ENCODE results near the gene ARHGEF4. TPM values are rescaled to one million over a fixed set of nuclear protein-coding genes. Genes with fewer than 3 reads are reported as not detected.
"Not testable (repeated sequence)": the region's sequence is repeated elsewhere in the genome, so short reads cannot be mapped to it uniquely, and the experiment has no call there.

ARHGEF4 gene
- total and polyA plus RNA-seq, 7 experiments from 2014 or later: 2.0 to 4.4 (median 3.0) TPM; not detected in 1

DNA sequence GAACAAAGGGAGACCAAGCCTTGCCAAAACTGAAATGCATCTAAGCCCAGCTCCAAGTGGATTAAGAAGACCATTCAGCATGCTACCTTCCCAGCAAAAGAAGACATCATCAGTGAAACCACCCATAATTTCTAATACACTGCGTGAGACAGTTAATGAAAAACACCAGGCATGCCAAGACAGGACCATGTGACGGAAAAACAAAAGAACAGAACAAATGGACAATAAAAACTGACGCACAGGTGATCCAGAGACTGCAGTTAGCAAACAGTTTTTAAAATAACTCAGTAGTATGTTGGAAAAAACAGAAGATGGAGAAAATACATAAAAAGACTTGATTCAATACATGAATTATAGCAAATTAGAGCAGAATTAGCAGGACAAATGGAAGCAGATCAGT lies 241.3 kb downstream of the ARHGEF4 start:
- H3K36me3 ChIP-seq (ENCODE audit: control insufficient read depth in 2 of 3, insufficient read depth in 3 of 3, low read length in 3 of 3): peaks cover 20 to 87% (median 22%) of the 10 kb centered on the region in 3 experiments
- ATAC-seq: no peak
- H3K27ac Mint-ChIP-seq: peak overlapping the region in 4 of 9 donors; percentile 5 to 43 (median 26)
- ChIA-PET CTCF (no interaction called here), POLR2A (no interaction called here)
- no peaks in the 10 kb centered on the region for H3K9me3 ChIP-seq (ENCODE audit: control insufficient read depth in 2 of 3, low read length in 3 of 3)
- peaks cover 0 to 1% (median 0%) of the 10 kb centered on the region in 11 donors for H3K9me3 Mint-ChIP-seq
- intact Hi-C loops (cut with micrococcal nuclease): no loop called here
- DNase-seq: no peak
- H3K36me3 Mint-ChIP-seq: peaks cover 19 to 64% (median 23%) of the 10 kb centered on the region in 5 donors
- H3K27me3 ChIP-seq (ENCODE audit: control insufficient read depth in 2 of 2, insufficient read depth in 2 of 2, low read length in 2 of 2): no peaks in the 10 kb centered on the region
- H3K4me3 ChIP-seq (ENCODE audit: low read length): no peak overlapping the region
- H3K4me1 ChIP-seq (ENCODE audit: control insufficient read depth in 2 of 2, insufficient read depth in 2 of 2, low read length in 2 of 2): peaks cover 0 to 5% of the 10 kb centered on the region in 2 donors
- H3K4me3 Mint-ChIP-seq: peak overlapping the region in 3 of 10 donors; percentile 1 to 10 (median 4)
- no peaks in the 10 kb centered on the region for H3K27me3 Mint-ChIP-seq
- no peak overlapping the region for H3K27ac ChIP-seq (ENCODE audit: low read depth, low read length)
- peaks cover 28 to 78% (median 65%) of the 10 kb centered on the region in 7 donors for H3K4me1 Mint-ChIP-seq

- H3K27ac ChIP-seq (ENCODE audit: low read depth, low read length); H3K4me3 ChIP-seq (ENCODE audit: low read length); H3K9me3 ChIP-seq (ENCODE audit: control insufficient read depth in 2 of 3, low read length in 3 of 3); H3K4me3 Mint-ChIP-seq; ATAC-seq; H3K27me3 Mint-ChIP-seq; H3K27me3 ChIP-seq (ENCODE audit: control insufficient read depth in 2 of 2, insufficient read depth in 2 of 2, low read length in 2 of 2); POLR2A ChIA-PET; H3K4me1 ChIP-seq (ENCODE audit: control insufficient read depth in 2 of 2, insufficient read depth in 2 of 2, low read length in 2 of 2); DNase-seq; H3K9me3 Mint-ChIP-seq; intact Hi-C loops (cut with micrococcal nuclease): not testable (repeated sequence)
- Mint-ChIP-seq H3K27ac (peak overlapping the region in 1 of 9 donors; percentile 19), H3K36me3 (peaks cover 19 to 59% (median 26%) of the 10 kb centered on the region in 5 donors), H3K4me1 (peaks cover 26 to 73% (median 60%) of the 10 kb centered on the region in 7 donors)
- CTCF ChIA-PET: interaction anchor here (0.7 kb wide), 1 partner anchor 15 kb away, joined by 3 read pairs; no protein-coding TSS in a partner anchor
- peaks cover 14 to 77% (median 22%) of the 10 kb centered on the region in 3 experiments for H3K36me3 ChIP-seq (ENCODE audit: control insufficient read depth in 2 of 3, insufficient read depth in 3 of 3, low read length in 3 of 3)
Measured at GRCh38 chr2:131079931-131080330, 243.2 kb downstream of the ARHGEF4 start.

DNA sequence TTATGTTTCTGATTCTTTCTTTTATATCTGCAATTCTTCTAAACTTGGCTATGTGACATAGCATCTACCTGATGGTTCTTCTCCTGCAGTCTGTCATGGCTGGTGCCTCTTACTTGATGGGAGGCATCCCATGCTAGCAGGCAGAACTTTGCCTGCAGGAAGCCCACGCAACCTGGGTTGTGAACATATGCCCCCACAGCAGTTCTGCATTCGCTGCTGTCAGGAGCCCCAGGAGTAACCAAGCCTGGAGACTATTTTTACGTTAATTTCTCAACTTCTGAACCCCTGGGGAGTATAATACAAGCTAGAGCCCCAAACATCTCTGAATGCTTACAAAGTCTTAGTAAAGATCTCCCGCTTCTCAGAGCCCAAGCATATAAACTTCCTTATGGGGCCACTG lies 244.5 kb downstream of the ARHGEF4 start:
- H3K36me3 ChIP-seq (ENCODE audit: control insufficient read depth in 2 of 3, insufficient read depth in 3 of 3, low read length in 3 of 3): peaks cover 13 to 75% (median 22%) of the 10 kb centered on the region in 3 experiments
- no peaks in the 10 kb centered on the region for H3K27me3 ChIP-seq (ENCODE audit: control insufficient read depth in 2 of 2, insufficient read depth in 2 of 2, low read length in 2 of 2)
- no peak for DNase-seq
- no peak for ATAC-seq
- CTCF ChIA-PET: no interaction called here
- Mint-ChIP-seq H3K4me1 (peaks cover 29 to 75% (median 62%) of the 10 kb centered on the region in 7 donors), H3K9me3 (peaks cover 0 to 1% (median 0%) of the 10 kb centered on the region in 11 donors), H3K27me3 (no peaks in the 10 kb centered on the region), H3K27ac (peak overlapping the region in 2 of 9 donors; percentile 9 to 59), H3K36me3 (peaks cover 19 to 57% (median 33%) of the 10 kb centered on the region in 5 donors), H3K4me3 (no peak overlapping the region)
- POLR2A ChIA-PET: interaction anchor here (0.9 to 1.9 kb wide), 2 partner anchors 11 to 28 kb away, joined by 3 to 7 read pairs; no protein-coding TSS in a partner anchor
- no peaks in the 10 kb centered on the region for H3K9me3 ChIP-seq (ENCODE audit: control insufficient read depth in 2 of 3, low read length in 3 of 3)
- H3K27ac ChIP-seq (ENCODE audit: low read depth, low read length): no peak overlapping the region
- no peak overlapping the region for H3K4me3 ChIP-seq (ENCODE audit: low read length)
- H3K4me1 ChIP-seq (ENCODE audit: control insufficient read depth in 2 of 2, insufficient read depth in 2 of 2, low read length in 2 of 2): peaks cover 0 to 7% of the 10 kb centered on the region in 2 donors
- intact Hi-C loops (cut with micrococcal nuclease): no loop called here

DNA sequence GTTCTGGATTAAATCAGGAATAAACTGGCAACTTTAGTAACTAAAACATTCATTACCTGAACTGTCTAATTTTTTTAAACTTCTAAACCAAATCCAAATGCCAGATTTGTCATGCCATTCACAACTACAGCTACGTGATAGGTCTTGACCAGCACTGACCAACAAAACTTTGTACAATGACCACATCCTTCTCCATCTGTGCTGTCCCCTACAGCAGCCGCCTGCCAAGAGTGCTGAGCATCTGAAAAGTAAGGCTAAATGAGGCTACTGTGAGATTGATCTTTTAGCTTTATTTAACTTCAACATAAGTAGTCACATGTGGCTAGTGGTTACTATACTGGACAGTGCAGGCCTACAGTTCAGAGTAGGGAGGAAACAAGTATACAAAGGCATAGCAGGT lies 248.9 kb downstream of the ARHGEF4 start:
- DNase-seq (no peak), ATAC-seq (no peak)
- Histone ChIP-seq H3K36me3 (ENCODE audit: control insufficient read depth in 2 of 3, insufficient read depth in 3 of 3, low read length in 3 of 3) (peaks cover 0 to 50% (median 15%) of the 10 kb centered on the region in 3 experiments), H3K4me3 (ENCODE audit: low read length) (no peak overlapping the region), H3K27me3 (ENCODE audit: control insufficient read depth in 2 of 2, insufficient read depth in 2 of 2, low read length in 2 of 2) (no peaks in the 10 kb centered on the region), H3K27ac (ENCODE audit: low read depth, low read length) (peak overlapping the region; percentile 3), H3K4me1 (ENCODE audit: control insufficient read depth in 2 of 2, insufficient read depth in 2 of 2, low read length in 2 of 2) (peaks cover 0 to 7% of the 10 kb centered on the region in 2 donors), H3K9me3 (ENCODE audit: control insufficient read depth in 2 of 3, low read length in 3 of 3) (no peaks in the 10 kb centered on the region)
- CTCF ChIA-PET: no interaction called here
- Mint-ChIP-seq H3K4me3 (peak overlapping the region in 2 of 10 donors; percentile 11 to 30), H3K9me3 (no peaks in the 10 kb centered on the region), H3K27me3 (no peaks in the 10 kb centered on the region), H3K36me3 (peaks cover 7 to 41% (median 29%) of the 10 kb centered on the region in 5 donors), H3K4me1 (peaks cover 20 to 75% (median 54%) of the 10 kb centered on the region in 7 donors), H3K27ac (peak overlapping the region in 1 of 9 donors; percentile 52)
- POLR2A ChIA-PET: interaction anchor here (0.8 kb wide), 1 partner anchor 44 kb away, joined by 3 read pairs; no protein-coding TSS in a partner anchor
- intact Hi-C loops (cut with micrococcal nuclease): no loop called here

GRCh38 chr2:131092458-131093005 lies 255.8 kb downstream of the ARHGEF4 start:
- Mint-ChIP-seq H3K27me3 (no peaks in the 10 kb centered on the region), H3K27ac (peak overlapping the region; percentile 74 to 89 (median 85)), H3K9me3 (no peaks in the 10 kb centered on the region), H3K4me1 (peaks cover 7 to 44% (median 29%) of the 10 kb centered on the region in 7 donors), H3K36me3 (peaks cover 0 to 11% (median 7%) of the 10 kb centered on the region in 5 donors), H3K4me3 (peak overlapping the region; percentile 81 to 94 (median 86))
- no peaks in the 10 kb centered on the region for H3K27me3 ChIP-seq (ENCODE audit: control insufficient read depth in 2 of 2, insufficient read depth in 2 of 2, low read length in 2 of 2)
- H3K27ac ChIP-seq (ENCODE audit: low read depth, low read length): peak overlapping the region; percentile 99
- intact Hi-C loops (cut with micrococcal nuclease): loop anchor here (1.0 to 5.0 kb wide), 11 partner anchors 12 to 1215 kb away; partner anchors contain the start of genes MZT2A (in 2 of the 2), IMP4 (in 1 of the 2), MZT2B (in 1 of the 2) and PLEKHB2 (in 1 of the 2)
- no peaks in the 10 kb centered on the region for H3K9me3 ChIP-seq (ENCODE audit: control insufficient read depth in 2 of 3, low read length in 3 of 3)
- peaks cover 0 to 12% of the 10 kb centered on the region in 2 donors for H3K4me1 ChIP-seq (ENCODE audit: control insufficient read depth in 2 of 2, insufficient read depth in 2 of 2, low read length in 2 of 2)
- ChIA-PET POLR2A (interaction anchor here (0.8 to 4.5 kb wide), 8 partner anchors 10 to 750 kb away, joined by 3 to 112 read pairs (median 6); partner anchors contain the start of genes IMP4, MZT2A and PLEKHB2), CTCF (interaction anchor here (0.7 to 1.9 kb wide), 2 partner anchors 221 to 400 kb away, joined by 4 read pairs; no protein-coding TSS in a partner anchor)
- DNase-seq (peak in 3 of 9 donors; percentile 14 to 27 (median 15)), ATAC-seq (no peak)
- H3K4me3 ChIP-seq (ENCODE audit: low read length): peak overlapping the region; percentile 81
- H3K36me3 ChIP-seq (ENCODE audit: control insufficient read depth in 2 of 3, insufficient read depth in 3 of 3, low read length in 3 of 3): peaks cover 0 to 15% (median 3%) of the 10 kb centered on the region in 3 experiments

GRCh38 chr2:131093006-131093695 lies 256.4 kb downstream of the ARHGEF4 start, which contains the start of gene FAM168B:
FAM168B (minus strand) TSS chr2:131093460; CDS start chr2:131082646, 10,814 bp downstream.
- Mint-ChIP-seq H3K27me3 (no peaks in the 10 kb centered on the region), H3K36me3 (peaks cover 0 to 6% (median 4%) of the 10 kb centered on the region in 5 donors), H3K4me1 (peaks cover 7 to 37% (median 24%) of the 10 kb centered on the region in 7 donors), H3K27ac (peak within 1 kb of the TSS; percentile 88 to 97 (median 96)), H3K4me3 (peak within 1 kb of the TSS; percentile 82 to 98 (median 94)), H3K9me3 (no peaks in the 10 kb centered on the region)
- ChIA-PET CTCF (interaction anchor here (1.0 kb wide), 2 partner anchors 10 to 52 kb away, joined by 4 read pairs; no protein-coding TSS in a partner anchor), POLR2A (interaction anchor here (0.8 to 4.5 kb wide), 9 partner anchors 10 to 912 kb away, joined by 3 to 112 read pairs (median 4); partner anchors contain the start of genes IMP4, MZT2A, PLEKHB2 and SMPD4)
- Histone ChIP-seq H3K27ac (ENCODE audit: low read depth, low read length) (peak within 1 kb of the TSS; percentile 99), H3K27me3 (ENCODE audit: control insufficient read depth in 2 of 2, insufficient read depth in 2 of 2, low read length in 2 of 2) (no peaks in the 10 kb centered on the region), H3K4me3 (ENCODE audit: low read length) (peak within 1 kb of the TSS; percentile 81), H3K9me3 (ENCODE audit: control insufficient read depth in 2 of 3, low read length in 3 of 3) (no peaks in the 10 kb centered on the region), H3K36me3 (ENCODE audit: control insufficient read depth in 2 of 3, insufficient read depth in 3 of 3, low read length in 3 of 3) (peaks cover 0 to 8% (median 3%) of the 10 kb centered on the region in 3 experiments), H3K4me1 (ENCODE audit: control insufficient read depth in 2 of 2, insufficient read depth in 2 of 2, low read length in 2 of 2) (peaks cover 0 to 12% of the 10 kb centered on the region in 2 donors)
- DNase-seq (peak; percentile 82 to 96 (median 92)), ATAC-seq (peak; percentile 92)
- intact Hi-C loops (cut with micrococcal nuclease): loop anchor here (1.0 to 5.0 kb wide), 9 partner anchors 11 to 1216 kb away; partner anchors contain the start of genes IMP4 (in 1 of the 2), MZT2A (in 1 of the 2), MZT2B (in 1 of the 2) and PLEKHB2 (in 1 of the 2)
